ENCODE results near the gene FAM110A.

FAM110A gene

GRCh38 chr20:881051-881782 lies 47.7 kb downstream of the FAM110A start:
- Histone ChIP-seq H3K9me3 (ENCODE audit: control insufficient read depth, insufficient read depth, low read length) (no peaks in the 10 kb centered on the region), H3K9me2 (replicated peaks; ENCODE audit: control insufficient read depth, low read length) (no peaks in the 10 kb centered on the region), H3K4me3 (ENCODE audit: low read length) (no peak overlapping the region), H3F3A (ENCODE audit: control insufficient read depth, insufficient read depth) (no peaks in the 10 kb centered on the region), H3K4me2 (ENCODE audit: low read length) (no peak overlapping the region), H3K36me3 (ENCODE audit: control insufficient read depth, low read length) (no peaks in the 10 kb centered on the region), H3K79me2 (ENCODE audit: control insufficient read depth, low read length) (no peaks in the 10 kb centered on the region), H3K4me1 (ENCODE audit: control insufficient read depth, low read length) (no peaks in the 10 kb centered on the region), H3K27ac (ENCODE audit: low read depth, low read length) (no peak overlapping the region), H3K27me3 (ENCODE audit: control insufficient read depth, low read length) (peaks cover 8% of the 10 kb centered on the region), H4K20me1 (ENCODE audit: control insufficient read depth, insufficient read depth, low read depth, low read length) (no peaks in the 10 kb centered on the region)
- TF ChIP-seq EZH2phosphoT487 (IDR thresholded peaks at IDR 0.05; ENCODE audit: borderline replicate concordance, low read length), result no peak
- no peak for TF ChIP-seq CTCF (IDR thresholded peaks at IDR 0.05; ENCODE audit: low read depth, low read length, poor library complexity, severe bottlenecking)

GRCh38 chr20:881783-882144 lies 48.2 kb downstream of the FAM110A start:
- Histone ChIP-seq H3K4me2 (ENCODE audit: low read length) (no peak overlapping the region), H3K27me3 (ENCODE audit: control insufficient read depth, low read length) (peaks cover 14% of the 10 kb centered on the region), H3K79me2 (ENCODE audit: control insufficient read depth, low read length) (no peaks in the 10 kb centered on the region), H3K36me3 (ENCODE audit: control insufficient read depth, low read length) (no peaks in the 10 kb centered on the region), H3K4me1 (ENCODE audit: control insufficient read depth, low read length) (no peaks in the 10 kb centered on the region), H3K27ac (ENCODE audit: low read depth, low read length) (no peak overlapping the region), H3K9me2 (replicated peaks; ENCODE audit: control insufficient read depth, low read length) (no peaks in the 10 kb centered on the region), H3F3A (ENCODE audit: control insufficient read depth, insufficient read depth) (no peaks in the 10 kb centered on the region), H3K4me3 (ENCODE audit: low read length) (no peak overlapping the region), H3K9me3 (ENCODE audit: control insufficient read depth, insufficient read depth, low read length) (no peaks in the 10 kb centered on the region), H4K20me1 (ENCODE audit: control insufficient read depth, insufficient read depth, low read depth, low read length) (no peaks in the 10 kb centered on the region)
- TF ChIP-seq CTCF (IDR thresholded peaks at IDR 0.05; ENCODE audit: low read depth, low read length, poor library complexity, severe bottlenecking) (no peak), EZH2phosphoT487 (IDR thresholded peaks at IDR 0.05; ENCODE audit: borderline replicate concordance, low read length) (no peak)

GRCh38 chr20:884983-885952 lies 51.8 kb downstream of the FAM110A start:
- Histone ChIP-seq H3K4me2 (ENCODE audit: low read length) (no peak overlapping the region), H3F3A (ENCODE audit: control insufficient read depth, insufficient read depth) (no peaks in the 10 kb centered on the region), H3K9me2 (replicated peaks; ENCODE audit: control insufficient read depth, low read length) (no peaks in the 10 kb centered on the region), H3K4me1 (ENCODE audit: control insufficient read depth, low read length) (no peaks in the 10 kb centered on the region), H3K4me3 (ENCODE audit: low read length) (no peak overlapping the region), H4K20me1 (ENCODE audit: control insufficient read depth, insufficient read depth, low read depth, low read length) (no peaks in the 10 kb centered on the region), H3K9me3 (ENCODE audit: control insufficient read depth, insufficient read depth, low read length) (no peaks in the 10 kb centered on the region), H3K27ac (ENCODE audit: low read depth, low read length) (no peak overlapping the region), H3K36me3 (ENCODE audit: control insufficient read depth, low read length) (no peaks in the 10 kb centered on the region), H3K79me2 (ENCODE audit: control insufficient read depth, low read length) (no peaks in the 10 kb centered on the region), H3K27me3 (ENCODE audit: control insufficient read depth, low read length) (peaks cover 20% of the 10 kb centered on the region)
- TF ChIP-seq EZH2phosphoT487 (IDR thresholded peaks at IDR 0.05; ENCODE audit: borderline replicate concordance, low read length), result no peak
- no peak for TF ChIP-seq CTCF (IDR thresholded peaks at IDR 0.05; ENCODE audit: low read depth, low read length, poor library complexity, severe bottlenecking)
